ENCODE data around the gene LILRB2. TPM values are rescaled to one million over a fixed set of nuclear protein-coding genes. Genes with fewer than 3 reads are reported as not detected.

LILRB2 gene
- total and polyA plus RNA-seq, 2 donors (not counting 3 experiments of a cell fraction or from before 2014, with no cell fraction given) = not detected

DNA sequence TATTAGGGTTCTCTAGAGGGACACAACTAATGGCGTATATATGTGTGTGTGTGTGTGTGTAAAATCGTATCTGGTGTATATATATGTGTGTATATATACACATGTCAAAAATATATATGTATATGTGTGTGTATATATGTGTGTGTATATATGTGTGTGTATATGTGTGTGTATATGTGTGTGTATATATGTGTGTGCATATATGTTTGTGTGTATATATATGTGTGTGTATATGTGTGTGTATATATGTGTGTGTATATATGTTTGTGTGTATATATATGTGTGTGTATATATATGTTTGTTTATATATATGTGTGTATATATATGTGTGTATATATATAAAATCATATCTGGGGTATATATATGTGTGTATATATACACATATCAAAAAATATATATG is 18.4 kb downstream of the LILRB2 start:
- intact Hi-C loops (cut with micrococcal nuclease) (no loop called here), dilution Hi-C loops (cut with MboI; ENCODE audit: extremely low pct_ligation_motif_present, low sequenced_read_pairs) (no loop called here)
- Histone ChIP-seq H3K27ac (ENCODE audit: insufficient read depth, low read depth, low read length) (no peak overlapping the region), H3K4me1 (ENCODE audit: control insufficient read depth, extremely low read depth, insufficient read depth, low read length) (no peaks in the 10 kb centered on the region), H3K27me3 (ENCODE audit: control insufficient read depth in 2 of 2, insufficient read depth in 2 of 2, low read length in 2 of 2) (peaks cover 0 to 3% of the 10 kb centered on the region in 2 experiments), H3K9ac (replicated peaks; ENCODE audit: extremely low read depth, insufficient read depth, low read length) (no peak overlapping the region), H3K9me1 (replicated peaks; ENCODE audit: control insufficient read depth, extremely low read depth, insufficient read depth, low read length) (no peaks in the 10 kb centered on the region), H3K9me3 (replicated peaks; ENCODE audit: control insufficient read depth, insufficient read depth, low read length) (no peaks in the 10 kb centered on the region), H3K4me3 (replicated peaks in 1 of 3; ENCODE audit: insufficient read depth in 1 of 3, low read depth in 1 of 3, low read length in 3 of 3) (no peak overlapping the region), H2AFZ (ENCODE audit: low read depth, low read length) (no peak overlapping the region), H3K36me3 (ENCODE audit: control insufficient read depth in 2 of 2, extremely low read depth in 1 of 2, insufficient read depth in 2 of 2, low read length in 2 of 2) (no peaks in the 10 kb centered on the region), H3K4me2 (ENCODE audit: insufficient read depth, low read length) (no peak overlapping the region), H3K79me2 (ENCODE audit: control insufficient read depth, insufficient read depth, low read length) (no peaks in the 10 kb centered on the region), H4K20me1 (replicated peaks; ENCODE audit: control insufficient read depth, extremely low read depth, insufficient read depth, low read length) (no peaks in the 10 kb centered on the region)
- FAIRE-seq = no peak
- BruUV-seq (replicated peaks) = no TSS peak
- DNase-seq (ENCODE audit: low read depth, low spot score) = no peak
- TF ChIP-seq, protein P1, sequence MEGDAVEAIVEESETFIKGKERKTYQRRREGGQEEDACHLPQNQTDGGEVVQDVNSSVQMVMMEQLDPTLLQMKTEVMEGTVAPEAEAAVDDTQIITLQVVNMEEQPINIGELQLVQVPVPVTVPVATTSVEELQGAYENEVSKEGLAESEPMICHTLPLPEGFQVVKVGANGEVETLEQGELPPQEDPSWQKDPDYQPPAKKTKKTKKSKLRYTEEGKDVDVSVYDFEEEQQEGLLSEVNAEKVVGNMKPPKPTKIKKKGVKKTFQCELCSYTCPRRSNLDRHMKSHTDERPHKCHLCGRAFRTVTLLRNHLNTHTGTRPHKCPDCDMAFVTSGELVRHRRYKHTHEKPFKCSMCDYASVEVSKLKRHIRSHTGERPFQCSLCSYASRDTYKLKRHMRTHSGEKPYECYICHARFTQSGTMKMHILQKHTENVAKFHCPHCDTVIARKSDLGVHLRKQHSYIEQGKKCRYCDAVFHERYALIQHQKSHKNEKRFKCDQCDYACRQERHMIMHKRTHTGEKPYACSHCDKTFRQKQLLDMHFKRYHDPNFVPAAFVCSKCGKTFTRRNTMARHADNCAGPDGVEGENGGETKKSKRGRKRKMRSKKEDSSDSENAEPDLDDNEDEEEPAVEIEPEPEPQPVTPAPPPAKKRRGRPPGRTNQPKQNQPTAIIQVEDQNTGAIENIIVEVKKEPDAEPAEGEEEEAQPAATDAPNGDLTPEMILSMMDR (IDR thresholded peaks at IDR 0.05; ENCODE audit: extremely low read depth in 1 of 2, insufficient read depth in 1 of 2, low read depth in 1 of 2, low read length in 2 of 2) = no peak
- TF ChIP-seq MYC (IDR thresholded peaks at IDR 0.05; ENCODE audit: low read depth, low read length) = no peak
- no peak for TF ChIP-seq POLR2A (IDR thresholded peaks at IDR 0.05; ENCODE audit: low read depth, low read length)
- no peak for TF ChIP-seq POLR2AphosphoS5 (IDR thresholded peaks at IDR 0.05; ENCODE audit: insufficient read depth, low read depth, low read length)
- TF ChIP-seq JUN (IDR thresholded peaks at IDR 0.05; ENCODE audit: borderline replicate concordance, insufficient read depth, insufficient read length, low read depth) = no peak
- TF ChIP-seq FOS (IDR thresholded peaks at IDR 0.05; ENCODE audit: borderline replicate concordance, insufficient read depth, low read length) = no peak
- TF ChIP-seq GATA2 (IDR thresholded peaks at IDR 0.05; ENCODE audit: insufficient read depth, insufficient read length, low read depth, low read length) = no peak
- no peak for TF ChIP-seq EZH2 (IDR thresholded peaks at IDR 0.05; ENCODE audit: borderline replicate concordance, low read depth, low read length, severe bottlenecking)
- TF ChIP-seq, protein P2, sequence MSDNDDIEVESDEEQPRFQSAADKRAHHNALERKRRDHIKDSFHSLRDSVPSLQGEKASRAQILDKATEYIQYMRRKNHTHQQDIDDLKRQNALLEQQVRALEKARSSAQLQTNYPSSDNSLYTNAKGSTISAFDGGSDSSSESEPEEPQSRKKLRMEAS (IDR thresholded peaks at IDR 0.05; ENCODE audit: insufficient read depth, insufficient read length) = no peak
- ChIA-PET CTCF (no interaction called here), POLR2A (no interaction called here)

All from endothelial cell of umbilical vein (primary cell).